Measurements from ENCODE around the gene IL15.
A peak's percentile ranks its signal among the peaks of the same experiment; 100 is the strongest.
"Not testable (repeated sequence)": the region's sequence is repeated elsewhere in the genome, so short reads cannot be mapped to it uniquely, and the experiment has no call there.

Gene IL15

GRCh38 chr4:141703497-141703896 lies 67.1 kb downstream of the IL15 start:
- DNase-seq (ENCODE audit: low spot score) = no peak

DNA sequence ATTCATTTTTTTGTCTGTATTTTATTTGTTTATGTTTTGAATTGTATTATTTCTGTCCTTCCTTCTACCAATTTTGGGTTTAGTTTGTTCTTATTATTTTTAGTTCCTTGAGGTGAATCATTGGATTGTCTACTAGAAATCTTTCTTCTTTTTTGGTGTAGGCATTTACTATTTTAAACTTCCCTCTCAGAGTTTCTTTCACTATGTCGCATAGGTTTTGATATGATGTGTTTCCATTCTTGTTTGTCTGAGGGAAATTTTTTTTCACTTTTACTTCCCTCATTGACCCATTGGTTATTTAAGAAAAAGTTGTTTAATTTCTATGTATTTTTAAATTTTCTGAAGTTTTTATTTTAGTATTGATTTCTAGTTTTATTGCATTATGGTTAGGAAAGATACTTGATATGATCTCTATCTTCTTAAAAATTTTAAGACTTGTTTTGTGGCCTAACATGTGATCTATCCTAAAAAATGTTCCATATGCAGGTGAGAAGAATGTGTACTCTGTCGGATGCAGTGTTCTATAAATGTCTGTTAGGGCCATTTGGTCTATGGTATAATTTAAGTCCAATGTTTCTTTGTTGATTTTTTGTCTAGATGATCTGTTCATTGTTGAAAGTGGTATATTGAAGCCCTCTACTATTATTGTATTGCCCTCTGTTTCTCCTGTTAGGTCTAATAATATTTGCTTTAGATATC lies 68.8 kb downstream of the IL15 start:
- DNase-seq (ENCODE audit: low spot score) = no peak

DNA sequence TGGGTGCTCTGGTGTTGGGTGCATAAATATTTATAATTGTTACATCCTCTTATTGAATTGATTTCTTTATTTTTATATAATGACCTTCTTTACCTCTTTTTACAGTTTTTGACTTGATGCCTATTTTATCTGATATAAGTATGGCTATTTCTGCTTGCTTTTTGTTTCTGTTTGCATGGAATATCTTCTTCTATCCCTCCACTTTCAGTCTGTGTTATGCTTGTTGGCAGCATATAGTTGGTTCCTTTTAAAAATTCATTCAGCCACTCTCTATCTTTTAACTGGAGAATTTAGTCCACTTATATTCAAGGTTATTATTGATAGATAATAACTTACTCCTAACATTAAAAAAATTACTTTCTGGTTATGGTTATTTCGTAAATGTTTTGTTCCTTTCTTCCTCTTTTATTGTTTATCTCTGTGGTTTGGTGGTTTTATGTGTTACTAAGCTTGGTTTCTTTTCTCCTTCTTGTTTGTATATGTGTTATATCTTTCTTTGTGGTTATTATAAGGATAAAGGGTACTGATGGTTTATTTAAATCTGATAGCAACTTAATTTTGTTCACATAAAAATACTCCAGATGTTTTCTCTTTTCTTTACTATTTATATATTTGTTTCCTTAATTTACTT lies 69.5 kb downstream of the IL15 start:
- no peak for DNase-seq (ENCODE audit: low spot score)

DNA sequence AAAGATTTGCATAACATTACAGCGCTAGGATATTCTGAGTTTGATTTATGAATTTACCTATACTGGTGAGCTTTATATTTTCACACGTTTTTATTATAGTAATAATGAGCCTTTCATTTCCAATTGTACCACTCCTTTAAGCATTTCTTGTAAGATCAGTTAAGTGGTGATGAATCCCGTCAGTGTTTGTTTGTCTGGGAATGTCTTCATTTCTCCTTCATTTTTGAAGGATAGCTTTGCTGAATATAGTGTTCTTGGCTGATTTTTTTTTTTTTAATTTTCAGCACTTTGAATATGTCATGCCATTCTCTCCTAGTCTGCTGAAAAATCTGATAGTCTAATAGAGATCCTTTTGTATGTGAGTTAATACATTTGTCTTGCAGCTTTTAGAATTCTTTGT lies 70.1 kb downstream of the IL15 start:
- DNase-seq (ENCODE audit: low spot score) = no peak

DNA sequence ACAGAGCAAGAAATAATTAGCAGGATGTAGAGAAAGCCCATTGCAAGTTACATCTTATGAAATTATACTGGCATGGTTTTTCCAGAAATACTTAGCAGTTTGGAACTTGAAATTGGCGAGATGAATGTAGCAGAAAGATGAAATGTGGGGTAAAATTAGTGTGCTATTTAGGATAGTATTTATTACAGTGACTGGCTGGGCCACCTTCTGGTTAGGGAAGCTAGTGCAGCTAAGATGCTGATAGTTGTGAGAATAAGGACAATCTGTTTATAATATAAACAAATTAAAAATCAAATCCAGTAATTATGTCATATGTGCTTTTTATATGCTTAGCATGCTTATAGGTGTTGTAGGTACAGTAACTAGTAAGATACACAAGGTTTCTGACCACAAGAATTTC lies 74.8 kb downstream of the IL15 start:
- peak; percentile 14 for DNase-seq (ENCODE audit: low spot score)

DNA sequence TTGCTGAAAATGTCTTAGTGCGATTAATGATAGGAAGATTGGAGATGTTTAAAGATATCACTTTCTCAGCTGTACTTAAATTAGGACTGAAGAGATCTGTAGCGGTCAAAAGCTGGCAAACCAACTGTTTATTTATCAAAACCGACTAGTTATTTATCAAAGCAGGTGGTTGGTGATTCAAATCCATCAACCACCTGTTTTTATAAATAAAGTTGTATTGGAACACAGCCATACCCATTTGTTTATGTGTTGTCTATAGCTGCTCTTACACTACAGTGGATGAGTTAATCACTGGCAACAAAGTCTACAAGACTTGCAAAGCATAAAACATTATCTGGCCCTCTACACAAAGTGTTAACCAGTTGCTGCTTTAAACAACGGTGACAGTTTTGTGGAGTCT lies 76.8 kb downstream of the IL15 start:
- no peak for DNase-seq (ENCODE audit: low spot score)

GRCh38 chr4:141713771-141714445 lies 77.5 kb downstream of the IL15 start:
- DNase-seq (ENCODE audit: low spot score) = peak; percentile 15

- no peak for DNase-seq (ENCODE audit: low spot score)
These were observed 83.2 kb downstream of the IL15 start for GRCh38 chr4:141719585-141719984.

DNA sequence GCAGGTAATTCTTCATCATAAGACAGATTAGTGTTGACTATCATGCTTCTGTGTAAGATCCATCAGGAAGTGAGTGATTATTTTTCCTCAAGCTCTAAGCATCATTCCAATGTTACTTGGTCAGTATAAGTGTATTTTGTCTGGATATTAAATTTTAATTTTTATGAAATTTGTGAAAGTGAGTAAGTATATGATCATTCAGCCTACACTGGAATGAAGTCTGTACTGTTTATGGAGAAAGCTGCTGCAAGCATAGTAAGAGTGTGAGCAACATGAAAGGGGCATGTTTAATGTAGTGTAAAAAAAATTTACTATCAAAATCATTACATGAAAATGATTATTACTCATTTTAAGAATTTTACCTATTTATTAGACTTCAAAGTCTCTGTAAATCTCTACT lies 84.8 kb downstream of the IL15 start:
- DNase-seq (ENCODE audit: low spot score) = no peak

DNA sequence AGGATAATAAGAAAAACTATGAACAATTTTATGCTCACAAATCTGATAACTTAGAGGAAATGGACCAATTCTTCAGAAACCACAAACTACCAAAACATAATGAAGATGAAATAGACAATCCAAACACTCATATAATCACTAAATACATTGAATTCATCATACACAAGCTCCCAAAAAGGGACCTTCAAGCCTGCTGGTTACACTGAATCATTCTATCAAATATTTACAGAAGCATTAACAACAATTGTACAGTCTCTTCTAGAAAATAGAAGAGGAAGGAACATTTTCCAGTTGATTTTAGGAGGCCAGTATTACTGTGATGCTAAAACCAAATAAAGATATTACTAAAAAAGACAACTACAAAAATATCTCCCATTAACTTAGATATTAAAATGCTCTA lies 88.3 kb downstream of the IL15 start:
- no peak for DNase-seq (ENCODE audit: low spot score)

DNA sequence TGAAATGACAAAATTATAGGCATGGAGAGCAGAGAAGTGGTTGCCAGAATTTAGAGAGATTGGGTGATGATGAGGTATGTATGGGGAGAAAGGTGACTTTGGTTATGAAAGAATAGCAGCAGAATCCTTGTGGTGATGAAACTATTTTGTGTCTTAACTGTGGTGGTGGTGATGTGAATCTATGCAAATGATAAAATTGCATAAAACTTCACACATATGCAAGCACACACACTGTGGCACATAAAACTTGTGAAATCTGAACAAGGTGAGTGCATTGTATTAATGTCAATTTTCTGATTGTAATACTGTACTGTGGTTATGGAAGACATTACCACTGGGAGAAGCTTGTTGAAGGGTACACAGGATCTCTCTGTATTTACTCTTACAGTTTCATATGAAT lies 91.0 kb downstream of the IL15 start:
- DNase-seq (ENCODE audit: low spot score) = no peak

DNA sequence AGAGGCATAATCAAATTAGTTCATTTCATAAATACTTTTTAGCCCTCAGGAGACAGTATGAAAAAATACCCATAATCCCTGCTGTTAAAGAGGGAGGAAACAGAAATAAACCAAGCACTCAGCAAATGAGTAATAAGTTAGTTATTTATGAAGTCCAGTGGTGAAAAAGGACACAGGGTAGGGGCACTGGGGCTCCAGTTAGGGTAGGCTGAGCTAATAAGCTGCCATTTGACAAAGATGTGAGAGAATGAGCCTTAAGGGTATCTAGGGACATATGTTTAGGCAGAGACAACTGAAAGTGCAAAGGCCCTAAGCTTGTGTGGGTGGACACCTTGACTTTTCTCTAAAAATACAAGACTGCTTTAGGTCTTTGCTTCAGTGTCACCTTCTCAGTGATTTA lies 94.4 kb downstream of the IL15 start:
- no peak for DNase-seq (ENCODE audit: low spot score)

DNA sequence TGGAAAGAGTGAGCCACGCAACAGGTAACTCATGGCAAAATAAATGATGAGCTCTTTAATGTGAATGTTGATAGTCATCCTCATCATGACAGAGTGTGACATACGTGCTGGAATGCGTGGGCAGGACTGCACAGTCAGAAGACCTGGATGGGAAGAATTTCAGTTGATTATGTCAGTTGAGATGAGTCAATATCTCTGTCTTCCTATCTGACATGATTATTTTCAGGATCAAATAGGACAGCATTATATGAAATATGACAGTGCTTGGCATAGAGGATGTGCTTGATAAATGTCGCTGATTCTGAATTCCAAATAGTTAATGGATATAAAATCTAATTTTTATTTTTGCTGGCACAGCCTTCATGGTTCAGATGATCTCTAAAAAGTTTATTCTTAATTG lies 95.1 kb downstream of the IL15 start:
- DNase-seq (ENCODE audit: low spot score) = no peak

- DNase-seq (ENCODE audit: low spot score) = no peak
These were observed 103.3 kb downstream of the IL15 start for GRCh38 chr4:141739636-141740035.

DNA sequence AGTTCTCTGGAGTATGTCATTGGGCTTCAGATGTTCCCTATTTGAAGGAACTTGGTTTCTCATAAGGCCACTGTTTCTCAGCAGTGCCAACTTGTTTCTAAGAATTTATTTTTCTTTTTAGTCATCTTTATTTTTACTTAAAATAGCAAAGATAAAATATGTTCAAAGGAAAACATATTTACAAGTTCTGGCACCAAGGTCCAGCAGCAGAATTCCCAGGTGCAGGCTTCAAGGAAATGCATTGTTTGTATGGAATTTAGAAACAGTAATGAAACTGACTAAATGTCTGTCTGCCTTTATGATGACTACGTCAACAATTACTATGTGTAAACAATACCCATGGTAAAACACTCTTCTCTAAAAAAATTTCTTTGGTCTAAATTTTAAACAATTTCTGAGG lies 109.6 kb downstream of the IL15 start:
- DNase-seq (ENCODE audit: low spot score) = no peak

- not testable (repeated sequence) for DNase-seq (ENCODE audit: low spot score)
These were observed 115.4 kb downstream of the IL15 start for GRCh38 chr4:141751806-141752205.

DNA sequence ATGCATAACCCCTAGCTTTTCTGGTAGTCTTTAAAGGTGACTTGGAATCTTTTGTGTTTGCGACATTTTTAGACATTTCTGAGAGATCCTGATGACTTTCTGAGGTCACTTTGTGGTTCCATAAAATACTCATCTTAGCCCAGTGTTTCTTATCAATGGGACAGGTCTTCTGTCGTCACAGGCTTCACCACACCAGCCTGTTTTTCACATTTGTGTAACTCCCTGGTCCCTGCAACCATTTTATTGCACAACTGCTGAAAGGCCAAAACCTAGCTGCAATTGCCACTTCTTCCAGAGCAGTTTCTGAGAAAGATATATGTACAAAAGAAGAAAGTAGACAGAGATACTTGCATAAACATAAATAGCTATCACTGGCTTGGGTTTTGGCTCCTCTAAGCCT lies 120.9 kb downstream of the IL15 start:
- DNase-seq (ENCODE audit: low spot score) = no peak

- DNase-seq (ENCODE audit: low spot score) = no peak
These were observed 123.5 kb downstream of the IL15 start for GRCh38 chr4:141759796-141760425.

DNA sequence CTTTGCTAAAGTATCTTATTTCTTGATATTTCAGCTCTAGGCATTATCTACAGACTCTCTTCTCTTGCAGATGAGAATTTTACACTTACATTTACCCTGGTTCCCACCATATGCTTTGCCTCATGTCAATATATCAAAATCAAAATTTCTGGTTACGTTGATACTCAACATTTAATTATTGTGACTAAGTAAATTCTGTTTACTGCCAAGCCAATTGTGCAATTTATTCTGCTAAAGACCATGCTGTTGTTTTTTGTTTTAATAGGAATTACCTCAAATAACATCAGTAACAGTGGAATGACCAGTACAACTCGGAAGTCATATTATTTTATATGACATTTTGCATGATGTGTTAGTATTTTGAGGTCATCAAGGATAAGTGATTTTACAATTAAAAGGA lies 125.5 kb downstream of the IL15 start:
- DNase-seq (ENCODE audit: low spot score) = no peak

GRCh38 chr4:141763374-141763773 lies 127.0 kb downstream of the IL15 start:
- no peak for DNase-seq (ENCODE audit: low spot score)

DNA sequence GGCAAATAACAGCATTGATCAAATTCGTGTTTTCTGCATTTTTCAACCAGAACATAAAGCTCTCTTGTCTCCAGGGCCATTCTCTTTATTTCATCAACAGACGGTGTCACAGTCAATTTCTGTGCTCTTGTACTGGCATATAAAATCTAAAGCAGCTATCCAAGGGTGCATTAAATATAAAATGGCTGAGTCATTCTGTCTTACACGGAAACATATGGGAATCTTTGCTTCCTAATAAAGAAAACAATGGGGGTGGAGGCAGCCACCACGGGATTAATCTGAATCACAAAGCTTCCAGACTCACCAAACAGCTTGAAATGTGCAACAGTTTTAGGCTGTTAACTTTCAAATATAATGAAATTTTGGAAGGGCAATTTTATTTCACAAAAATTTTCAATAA lies 132.6 kb downstream of the IL15 start:
- DNase-seq (ENCODE audit: low spot score) = peak; percentile 45

DNA sequence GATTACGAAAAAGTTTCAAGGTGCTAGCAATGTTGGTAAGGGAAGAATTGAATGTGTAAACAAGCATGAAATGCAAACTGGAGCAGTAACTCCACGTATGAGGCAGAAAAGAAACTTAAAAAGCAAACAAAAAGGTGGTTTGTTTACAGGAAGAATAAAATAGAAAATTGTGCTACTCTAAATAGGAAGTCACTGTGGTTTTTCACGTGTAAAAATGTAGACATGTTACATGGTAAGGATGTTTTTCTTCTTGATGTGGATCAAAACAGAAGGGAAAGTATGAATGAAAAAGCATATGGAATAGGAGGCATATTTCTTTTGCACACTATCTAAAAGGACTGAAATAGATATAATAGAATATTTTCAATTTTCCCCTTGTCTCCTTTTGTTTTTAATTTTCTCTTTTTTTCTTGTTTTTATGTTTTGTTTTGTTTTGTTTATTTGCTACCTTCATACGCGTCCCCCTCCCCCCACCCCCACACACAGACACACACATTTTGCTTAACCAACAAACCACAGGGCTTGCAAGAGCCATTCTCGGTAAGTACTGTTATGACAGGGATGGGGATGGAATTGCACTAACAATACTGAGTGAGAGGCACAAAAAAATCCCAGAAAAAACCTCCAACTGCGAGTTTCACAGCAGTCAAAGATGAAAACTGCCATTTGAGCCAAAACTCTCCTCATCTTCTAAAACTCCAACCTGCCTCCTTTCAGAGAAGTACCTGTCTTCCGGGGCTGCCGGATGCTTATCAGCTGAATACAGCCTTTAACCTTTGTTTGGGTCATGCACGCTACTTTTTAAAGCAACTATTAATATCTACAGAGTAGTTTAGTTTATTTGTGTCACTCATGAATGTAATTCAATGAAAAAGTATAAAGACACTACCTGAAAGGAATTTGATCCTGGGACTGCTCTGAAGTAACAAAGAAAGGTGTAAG lies 135.8 kb downstream of the IL15 start:
- no peak for DNase-seq (ENCODE audit: low spot score)
